ENCODE results near the gene CDK2AP2. TPM values are rescaled to one million over a fixed set of nuclear protein-coding genes. Genes with fewer than 3 reads are reported as not detected.

CDK2AP2 gene
- total and polyA plus RNA-seq, 2 of the 8 experiments (the other 6 are each of a cell fraction or from before 2014, with no cell fraction given): 49.6 to 65.1 TPM

DNA sequence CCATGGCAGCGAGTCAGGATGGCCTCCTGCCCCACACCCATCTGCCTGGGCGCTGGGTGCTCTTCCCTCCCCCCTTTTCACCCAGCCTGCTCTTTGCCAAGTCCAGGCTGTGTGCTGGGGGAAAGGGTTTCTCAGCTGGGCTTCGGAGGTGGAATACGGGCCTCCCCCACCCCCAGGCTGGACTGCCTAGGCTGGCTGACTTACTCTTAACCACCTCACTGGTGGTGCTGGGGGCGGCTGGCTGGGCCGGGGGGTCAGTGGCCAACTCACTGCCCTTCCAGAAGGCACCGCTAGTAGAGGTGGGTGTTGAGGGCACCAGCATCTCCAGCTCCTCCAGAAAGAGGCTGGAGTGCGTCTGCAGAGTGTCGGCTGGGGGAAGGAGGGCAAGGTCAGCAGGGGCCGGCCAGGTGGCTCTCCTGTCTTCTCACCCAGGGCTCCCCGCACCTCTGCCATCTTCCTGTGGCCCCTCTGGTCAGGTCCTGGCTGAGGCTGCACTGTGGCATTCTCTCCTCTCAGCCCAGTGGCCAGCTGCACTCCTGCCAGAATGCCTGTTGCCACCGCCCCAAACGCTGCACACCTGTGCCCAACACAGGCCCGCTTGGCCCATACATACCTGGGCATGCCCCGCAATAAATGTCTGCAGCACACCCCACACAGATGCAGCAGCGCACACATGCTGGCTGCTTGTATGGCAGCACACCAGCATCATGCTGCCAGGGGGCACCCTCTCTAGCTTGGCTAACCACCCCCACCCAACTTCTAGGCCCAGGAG lies 12.5 kb downstream of the CDK2AP2 start:
- Histone ChIP-seq H3K79me2 (ENCODE audit: control insufficient read depth in 1 of 2, insufficient read depth in 2 of 2, low read length in 2 of 2) (no peaks in the 10 kb centered on the region), H3K14ac (ENCODE audit: insufficient read length) (no peak overlapping the region), H3K27me3 (replicated peaks in 1 of 4; ENCODE audit: control insufficient read depth in 3 of 4, extremely low read depth in 1 of 4, insufficient read depth in 3 of 4, low read length in 3 of 4) (no peaks in the 10 kb centered on the region; a peak in 1 of 7 replicates), H2BK20ac (ENCODE audit: low read length) (no peak overlapping the region), H3K79me1 (ENCODE audit: low read depth, low read length) (no peaks in the 10 kb centered on the region), H2BK15ac (ENCODE audit: low read length) (no peak overlapping the region), H4K8ac (ENCODE audit: extremely low read depth, insufficient read depth, low read length) (no peak overlapping the region), H3K27ac (ENCODE audit: low read depth, low read length) (no peak overlapping the region), H2AFZ (ENCODE audit: low read length) (no peak overlapping the region), H2AK5ac (ENCODE audit: low read depth, low read length) (no peak overlapping the region), H3K4ac (replicated peaks; ENCODE audit: insufficient read length, low read depth, low read length) (no peak overlapping the region), H3K23ac (ENCODE audit: insufficient read length) (no peak overlapping the region), H4K91ac (replicated peaks; ENCODE audit: insufficient read length, low read length) (no peak overlapping the region), H3K56ac (replicated peaks; ENCODE audit: insufficient read length, low read depth, low read length) (no peak overlapping the region), H3K36me3 (ENCODE audit: control insufficient read depth in 2 of 4, insufficient read depth in 4 of 4, low read length in 3 of 4) (peaks cover 2 to 29% (median 11%) of the 10 kb centered on the region in 4 experiments; a peak in 6 of 8 replicates), H3K18ac (ENCODE audit: extremely low read depth, low read length) (no peak overlapping the region), H2BK5ac (ENCODE audit: low read depth, low read length) (no peak overlapping the region), H4K5ac (ENCODE audit: insufficient read length, low read depth, low read length) (no peak overlapping the region), H3K9me3 (ENCODE audit: insufficient read depth in 2 of 2, low read depth in 1 of 2, low read length in 1 of 2) (no peaks in the 10 kb centered on the region), H3K4me1 (replicated peaks in 1 of 4; ENCODE audit: control insufficient read depth in 3 of 4, insufficient read depth in 4 of 4, low read length in 3 of 4) (peaks cover 0 to 10% (median 0%) of the 10 kb centered on the region in 4 experiments; a peak in 2 of 7 replicates), H3K9ac (replicated peaks in 1 of 4; ENCODE audit: extremely low read depth in 1 of 4, low read depth in 3 of 4, low read length in 3 of 4) (no peak overlapping the region), H3K23me2 (ENCODE audit: low read depth, low read length) (peaks cover 2% of the 10 kb centered on the region; the same call in 1 of the 2 replicates), H3K4me2 (ENCODE audit: insufficient read depth in 1 of 2, low read depth in 2 of 2, low read length in 2 of 2) (no peak overlapping the region), H4K20me1 (replicated peaks in 1 of 2; ENCODE audit: control insufficient read depth in 1 of 2, insufficient read depth in 2 of 2, low read length in 2 of 2) (peaks cover 0 to 12% of the 10 kb centered on the region in 2 experiments), H2BK12ac (ENCODE audit: low read depth, low read length) (no peak overlapping the region), H3K4me3 (ENCODE audit: extremely low read depth in 1 of 4, insufficient read depth in 2 of 4, low read depth in 3 of 4, low read length in 4 of 4) (no peak overlapping the region), H2BK120ac (replicated peaks; ENCODE audit: low read depth, low read length) (no peak overlapping the region)
- DNase-seq (ENCODE audit: low read depth in 1 of 2, low spot score in 2 of 2) (no peak), FAIRE-seq (no peak)
- WGBS, 2 experiments (ENCODE audit: extremely low coverage in 1 of 2, insufficient coverage in 1 of 2, insufficient read length in 1 of 2, insufficient replicate concordance in 2 of 2, low coverage in 1 of 2, low lambda C conversion rate in 2 of 2, missing lambda C conversion rate in 1 of 2): 90% methylated on average over 10 of the region's 16 CpGs; no CpG with 5 or more reads in 1 of the 2 experiments
- ChIA-PET CTCF (ENCODE audit: partially characterized antibody) (no interaction called here), POLR2A (ENCODE audit: partially characterized antibody) (interaction anchor here (1.6 kb wide), 1 partner anchor 12 kb away, joined by 5 read pairs; the partner anchor contains the start of gene AIP)
- TF ChIP-seq NANOG (IDR thresholded peaks at IDR 0.05; ENCODE audit: insufficient read depth, low read depth, low read length, poor library complexity, severe bottlenecking): no peak
- TF ChIP-seq RFX5 (IDR thresholded peaks at IDR 0.05; ENCODE audit: borderline replicate concordance, low read depth, low read length): no peak
- no peak for TF ChIP-seq ASH2L (IDR thresholded peaks at IDR 0.05; ENCODE audit: low read length)
- no peak for TF ChIP-seq HDAC6 (IDR thresholded peaks at IDR 0.05; ENCODE audit: low read depth, low read length)
